ENCODE data around the gene C2orf76. TPM values are rescaled to one million over a fixed set of nuclear protein-coding genes. Genes with fewer than 3 reads are reported as not detected.

Gene C2orf76
- total RNA-seq, 1 experiment from 2014 or later: 10.2 TPM

DNA sequence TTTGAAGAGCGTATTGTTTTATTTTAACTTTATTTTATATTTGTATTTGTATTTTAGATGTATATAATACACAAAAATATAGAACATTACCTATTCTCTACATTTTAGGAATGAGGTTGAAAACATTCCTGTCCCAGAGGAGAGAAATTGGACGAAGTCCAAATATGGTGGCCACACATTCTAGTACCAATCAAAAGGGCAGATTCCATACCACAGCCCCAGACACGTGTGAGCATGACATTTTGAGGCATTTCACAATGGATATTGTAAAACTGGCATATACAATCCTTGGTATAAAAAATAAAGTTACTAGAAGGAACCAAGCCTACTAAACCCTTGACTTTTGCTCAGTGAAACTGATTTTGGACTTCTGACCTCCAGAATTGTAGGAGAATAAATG, 50.6 kb downstream of the C2orf76 start:
- Histone ChIP-seq H3K27ac (ENCODE audit: low read length) (no peak overlapping the region), H3K4me2 (ENCODE audit: low read length) (no peak overlapping the region), H3K36me3 (ENCODE audit: low read depth, low read length) (no peaks in the 10 kb centered on the region), H3K9ac (ENCODE audit: low read length) (no peak overlapping the region), H3K9me2 (replicated peaks; ENCODE audit: low read length) (no peaks in the 10 kb centered on the region), H3K27me3 (ENCODE audit: low read length) (no peaks in the 10 kb centered on the region), H3F3A (ENCODE audit: low read length, unreplicated experiment) (no peaks in the 10 kb centered on the region), H3K79me2 (ENCODE audit: low read length) (no peaks in the 10 kb centered on the region), H3K4me3 (ENCODE audit: low read length) (no peak overlapping the region), H3K4me1 (ENCODE audit: insufficient read depth, low read length) (peaks cover 14% of the 10 kb centered on the region), H4K20me1 (ENCODE audit: low read length) (no peaks in the 10 kb centered on the region), H3K9me3 (ENCODE audit: low read length) (no peaks in the 10 kb centered on the region), H2AFZ (ENCODE audit: low read length) (no peak overlapping the region)
- ATAC-seq (no peak), DNase-seq (no peak)
- ChIA-PET CTCF (no interaction called here), POLR2A (ENCODE audit: unreplicated experiment) (no interaction called here)
- intact Hi-C loops (cut with micrococcal nuclease): loop anchor here (10.0 kb wide), 1 partner anchor 49 kb away; the partner anchor contains the start of genes C2orf76 and DBI
- TF ChIP-seq, protein P1, sequence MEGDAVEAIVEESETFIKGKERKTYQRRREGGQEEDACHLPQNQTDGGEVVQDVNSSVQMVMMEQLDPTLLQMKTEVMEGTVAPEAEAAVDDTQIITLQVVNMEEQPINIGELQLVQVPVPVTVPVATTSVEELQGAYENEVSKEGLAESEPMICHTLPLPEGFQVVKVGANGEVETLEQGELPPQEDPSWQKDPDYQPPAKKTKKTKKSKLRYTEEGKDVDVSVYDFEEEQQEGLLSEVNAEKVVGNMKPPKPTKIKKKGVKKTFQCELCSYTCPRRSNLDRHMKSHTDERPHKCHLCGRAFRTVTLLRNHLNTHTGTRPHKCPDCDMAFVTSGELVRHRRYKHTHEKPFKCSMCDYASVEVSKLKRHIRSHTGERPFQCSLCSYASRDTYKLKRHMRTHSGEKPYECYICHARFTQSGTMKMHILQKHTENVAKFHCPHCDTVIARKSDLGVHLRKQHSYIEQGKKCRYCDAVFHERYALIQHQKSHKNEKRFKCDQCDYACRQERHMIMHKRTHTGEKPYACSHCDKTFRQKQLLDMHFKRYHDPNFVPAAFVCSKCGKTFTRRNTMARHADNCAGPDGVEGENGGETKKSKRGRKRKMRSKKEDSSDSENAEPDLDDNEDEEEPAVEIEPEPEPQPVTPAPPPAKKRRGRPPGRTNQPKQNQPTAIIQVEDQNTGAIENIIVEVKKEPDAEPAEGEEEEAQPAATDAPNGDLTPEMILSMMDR (conservative IDR thresholded peaks at IDR 0.05; ENCODE audit: low read depth, low read length): no peak
- no peak for TF ChIP-seq EZH2 (IDR thresholded peaks at IDR 0.05; ENCODE audit: low read length, unreplicated experiment)
- TF ChIP-seq EZH2phosphoT487 (IDR thresholded peaks at IDR 0.05; ENCODE audit: borderline replicate concordance, low read length): no peak
- no TSS peak for BruUV-seq (replicated peaks)

DNA sequence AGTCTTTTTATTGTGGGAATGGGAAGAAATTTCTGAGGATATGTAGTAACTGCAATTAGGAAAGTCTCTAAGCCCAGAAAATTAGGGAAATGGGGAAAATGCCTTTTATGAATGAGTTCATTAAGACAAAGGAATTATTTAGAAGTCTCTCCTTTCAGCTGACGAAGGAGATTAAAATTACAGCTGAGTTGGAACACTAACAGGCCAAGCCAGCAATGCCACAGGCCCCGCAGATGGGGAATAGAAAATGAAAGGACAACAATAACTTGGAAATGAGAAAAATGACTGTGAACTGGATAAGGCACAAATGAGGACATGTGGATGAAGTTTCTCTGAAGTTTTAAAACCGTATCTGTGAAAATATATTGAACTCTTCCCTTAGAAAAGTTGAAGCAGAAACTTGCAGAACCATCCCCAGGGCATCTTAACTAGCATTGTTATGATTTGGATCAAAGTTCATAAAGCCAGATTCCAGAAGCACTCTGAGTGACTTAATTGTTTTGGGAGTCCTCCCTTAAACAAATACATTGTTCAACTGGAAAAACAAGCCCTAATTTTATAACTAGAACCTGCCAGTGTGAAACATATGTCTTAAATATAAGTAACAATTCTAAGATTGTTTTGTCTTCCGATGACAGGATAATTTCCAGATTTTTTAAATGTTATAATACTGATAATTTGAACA, 51.3 kb downstream of the C2orf76 start:
- Histone ChIP-seq H4K20me1 (ENCODE audit: low read length) (no peaks in the 10 kb centered on the region), H3K4me3 (ENCODE audit: low read length) (no peak overlapping the region), H3K4me2 (ENCODE audit: low read length) (peak overlapping the region; percentile 31), H3K27me3 (ENCODE audit: low read length) (no peaks in the 10 kb centered on the region), H3K4me1 (ENCODE audit: insufficient read depth, low read length) (peaks cover 14% of the 10 kb centered on the region), H3K36me3 (ENCODE audit: low read depth, low read length) (no peaks in the 10 kb centered on the region), H3K79me2 (ENCODE audit: low read length) (no peaks in the 10 kb centered on the region), H3K9me3 (ENCODE audit: low read length) (no peaks in the 10 kb centered on the region), H3K9ac (ENCODE audit: low read length) (no peak overlapping the region), H3F3A (ENCODE audit: low read length, unreplicated experiment) (no peaks in the 10 kb centered on the region), H3K27ac (ENCODE audit: low read length) (no peak overlapping the region), H3K9me2 (replicated peaks; ENCODE audit: low read length) (no peaks in the 10 kb centered on the region), H2AFZ (ENCODE audit: low read length) (0 out of 2 replicates have a peak overlapping the region, but pooled peaks have one; percentile 4)
- CTCF ChIA-PET: no interaction called here
- BruUV-seq (replicated peaks): no TSS peak
- DNase-seq (peak; percentile 66), ATAC-seq (peak; percentile 65)
- TF ChIP-seq EZH2phosphoT487 (IDR thresholded peaks at IDR 0.05; ENCODE audit: borderline replicate concordance, low read length) (no peak), EZH2 (IDR thresholded peaks at IDR 0.05; ENCODE audit: low read length, unreplicated experiment) (no peak)
- TF ChIP-seq, protein P1 (conservative IDR thresholded peaks at IDR 0.05; ENCODE audit: low read depth, low read length): no peak
- intact Hi-C loops (cut with micrococcal nuclease): loop anchor here (10.0 kb wide), 1 partner anchor 49 kb away; the partner anchor contains the start of genes C2orf76 and DBI
- POLR2A ChIA-PET (ENCODE audit: unreplicated experiment): no interaction called here

DNA sequence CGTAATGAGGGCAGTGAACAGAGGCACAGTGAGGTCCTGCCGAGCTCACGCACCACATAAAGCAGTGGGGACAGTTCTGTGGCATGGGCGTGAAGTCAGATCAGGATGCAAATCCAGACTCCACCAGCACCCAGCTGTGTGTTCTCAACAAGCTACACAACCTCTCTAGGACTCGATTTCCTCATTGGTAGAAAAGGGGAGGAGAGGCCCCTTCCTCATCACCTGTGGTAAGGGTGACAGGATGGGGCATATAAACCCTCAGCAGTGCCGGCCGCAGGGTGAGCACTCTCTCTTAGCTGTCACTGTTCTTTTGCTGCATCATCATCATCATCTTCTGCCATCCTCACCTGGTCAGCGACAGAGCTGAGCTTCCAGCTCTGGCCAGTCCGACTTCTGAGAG, 54.8 kb downstream of the C2orf76 start:
- DNase-seq: no peak
- H3K27ac ChIP-seq (ENCODE audit: low read length): no peak overlapping the region
- H3K36me3 ChIP-seq (ENCODE audit: low read depth, low read length): no peaks in the 10 kb centered on the region
- no peaks in the 10 kb centered on the region for H3K9me2 ChIP-seq (replicated peaks; ENCODE audit: low read length)
- no peaks in the 10 kb centered on the region for H3F3A ChIP-seq (ENCODE audit: low read length, unreplicated experiment)
- TF ChIP-seq, protein P1 (conservative IDR thresholded peaks at IDR 0.05; ENCODE audit: low read depth, low read length): no peak
- intact Hi-C loops (cut with micrococcal nuclease): loop anchor here (2.0 to 10.0 kb wide), 2 partner anchors 53 to 431 kb away; partner anchors contain the start of genes C2orf76 and DBI
- H4K20me1 ChIP-seq (ENCODE audit: low read length): no peaks in the 10 kb centered on the region
- ChIA-PET CTCF (no interaction called here), POLR2A (ENCODE audit: unreplicated experiment) (no interaction called here)
- H3K9me3 ChIP-seq (ENCODE audit: low read length): no peaks in the 10 kb centered on the region
- H3K4me2 ChIP-seq (ENCODE audit: low read length): no peak overlapping the region
- no peak overlapping the region for H3K9ac ChIP-seq (ENCODE audit: low read length)
- no peaks in the 10 kb centered on the region for H3K27me3 ChIP-seq (ENCODE audit: low read length)
- H2AFZ ChIP-seq (ENCODE audit: low read length): no peak overlapping the region
- no peaks in the 10 kb centered on the region for H3K79me2 ChIP-seq (ENCODE audit: low read length)
- peaks cover 14% of the 10 kb centered on the region for H3K4me1 ChIP-seq (ENCODE audit: insufficient read depth, low read length)
- BruUV-seq (replicated peaks): no TSS peak
- ATAC-seq: no peak
- H3K4me3 ChIP-seq (ENCODE audit: low read length): no peak overlapping the region

All from PC-3 (cell line).